ENCODE results near the gene TMEM63A. TPM values are rescaled to one million over a fixed set of nuclear protein-coding genes. Genes with fewer than 3 reads are reported as not detected.
"Not testable (repeated sequence)": the region's sequence is repeated elsewhere in the genome, so short reads cannot be mapped to it uniquely, and the experiment has no call there.

TMEM63A gene
- 100 to 1,000 TPM; 101 to 166 (median 113) TPM for total RNA-seq
- 128 TPM for total RNA-seq (2013)

GRCh38 chr1:225881959-225882693, at the start of gene TMEM63A:
TSS of gene TMEM63A (minus strand) at chr1:225882380. CDS start at chr1:225877580, 4,800 bp downstream.
- Mint-ChIP-seq H3K4me3 (peak within 1 kb of the TSS; percentile 91), H3K36me3 (no peaks in the 10 kb centered on the region), H3K9me3 (no peaks in the 10 kb centered on the region), H3K27ac (peak within 1 kb of the TSS; percentile 72 to 83), H3K4me1 (peaks cover 38 to 57% of the 10 kb centered on the region in 2 donors), H3K27me3 (ENCODE audit: low read depth in 2 of 2) (peaks cover 5 to 9% of the 10 kb centered on the region in 2 donors)
- Histone ChIP-seq H3K27me3 (ENCODE audit: control insufficient read depth, insufficient read depth, low read length) (no peaks in the 10 kb centered on the region), H3K36me3 (ENCODE audit: control insufficient read depth, insufficient read depth, low read length) (peaks cover 7% of the 10 kb centered on the region), H3K4me3 (ENCODE audit: low read length) (peak within 1 kb of the TSS; percentile 99), H3K9me3 (ENCODE audit: control insufficient read depth, insufficient read depth, low read length) (no peaks in the 10 kb centered on the region), H3K4me1 (ENCODE audit: control insufficient read depth, insufficient read depth, low read length) (peaks cover 61% of the 10 kb centered on the region), H3K27ac (ENCODE audit: low read length) (peak within 1 kb of the TSS; percentile 91)
- DNase-seq (peak; percentile 85 to 94), ATAC-seq (peak; percentile 79 to 85 (median 83))
- intact Hi-C loops (cut with micrococcal nuclease) = loop anchor here (1.0 to 2.0 kb wide), 2 partner anchors 15 kb away; no protein-coding TSS in a partner anchor
- TF ChIP-seq CTCF (IDR thresholded peaks at IDR 0.05) = no peak
- WGBS (ENCODE audit: insufficient coverage) = under 1% methylated on average over 64 of the region's 64 CpGs

GRCh38 chr1:225931270-225932136, 49.3 kb upstream of the TMEM63A start:
- no peak overlapping the region for H3K27ac Mint-ChIP-seq
- ATAC-seq = no peak
- TF ChIP-seq CTCF (IDR thresholded peaks at IDR 0.05) = no peak
- H3K27me3 Mint-ChIP-seq (ENCODE audit: low read depth in 2 of 2) = no peaks in the 10 kb centered on the region
- Histone ChIP-seq H3K36me3 (ENCODE audit: control insufficient read depth, insufficient read depth, low read length) (no peaks in the 10 kb centered on the region), H3K4me1 (ENCODE audit: control insufficient read depth, insufficient read depth, low read length) (peaks cover 12% of the 10 kb centered on the region), H3K4me3 (ENCODE audit: low read length) (no peak overlapping the region), H3K27me3 (ENCODE audit: control insufficient read depth, insufficient read depth, low read length) (no peaks in the 10 kb centered on the region), H3K27ac (ENCODE audit: low read length) (no peak overlapping the region), H3K9me3 (ENCODE audit: control insufficient read depth, insufficient read depth, low read length) (no peaks in the 10 kb centered on the region)
- H3K36me3 Mint-ChIP-seq = no peaks in the 10 kb centered on the region
- 93% methylated on average over 5 of the region's 5 CpGs for WGBS (ENCODE audit: insufficient coverage)
- intact Hi-C loops (cut with micrococcal nuclease) = no loop called here
- H3K4me1 Mint-ChIP-seq = peaks cover 17 to 18% of the 10 kb centered on the region in 2 donors
- DNase-seq = no peak
- H3K9me3 Mint-ChIP-seq = no peaks in the 10 kb centered on the region
- H3K4me3 Mint-ChIP-seq = no peak overlapping the region

- no peaks in the 10 kb centered on the region for H3K36me3 ChIP-seq (ENCODE audit: control insufficient read depth, insufficient read depth, low read length)
- Mint-ChIP-seq H3K4me3 (no peak overlapping the region), H3K9me3 (no peaks in the 10 kb centered on the region), H3K4me1 (peaks cover 17 to 18% of the 10 kb centered on the region in 2 donors), H3K27me3 (ENCODE audit: low read depth in 2 of 2) (no peaks in the 10 kb centered on the region), H3K36me3 (no peaks in the 10 kb centered on the region), H3K27ac (no peak overlapping the region)
- H3K27me3 ChIP-seq (ENCODE audit: control insufficient read depth, insufficient read depth, low read length) = no peaks in the 10 kb centered on the region
- 71% methylated on average over 1 of the region's 2 CpGs for WGBS (ENCODE audit: insufficient coverage)
- no peaks in the 10 kb centered on the region for H3K9me3 ChIP-seq (ENCODE audit: control insufficient read depth, insufficient read depth, low read length)
- TF ChIP-seq CTCF (IDR thresholded peaks at IDR 0.05) = no peak
- H3K4me3 ChIP-seq (ENCODE audit: low read length) = no peak overlapping the region
- no peak for DNase-seq
- peaks cover 12% of the 10 kb centered on the region for H3K4me1 ChIP-seq (ENCODE audit: control insufficient read depth, insufficient read depth, low read length)
- no peak for ATAC-seq
- H3K27ac ChIP-seq (ENCODE audit: low read length) = no peak overlapping the region
- intact Hi-C loops (cut with micrococcal nuclease) = no loop called here
These were observed 48.4 kb upstream of the TMEM63A start for GRCh38 chr1:225930566-225930965.

- H3K4me3 Mint-ChIP-seq; H3K9me3 ChIP-seq (ENCODE audit: control insufficient read depth, insufficient read depth, low read length); H3K27me3 Mint-ChIP-seq (ENCODE audit: low read depth in 2 of 2); H3K36me3 Mint-ChIP-seq; DNase-seq; H3K36me3 ChIP-seq (ENCODE audit: control insufficient read depth, insufficient read depth, low read length); H3K4me3 ChIP-seq (ENCODE audit: low read length); intact Hi-C loops (cut with micrococcal nuclease); H3K27me3 ChIP-seq (ENCODE audit: control insufficient read depth, insufficient read depth, low read length); H3K9me3 Mint-ChIP-seq: not testable (repeated sequence)
- Histone ChIP-seq H3K4me1 (ENCODE audit: control insufficient read depth, insufficient read depth, low read length) (peaks cover 20% of the 10 kb centered on the region), H3K27ac (ENCODE audit: low read length) (peak overlapping the region; percentile 12)
- H3K27ac Mint-ChIP-seq = peak overlapping the region; percentile 66 to 82
- ATAC-seq = peak in 2 of 3 donors; percentile 35 to 58
- H3K4me1 Mint-ChIP-seq = peaks cover 17 to 18% of the 10 kb centered on the region in 2 donors
- WGBS (ENCODE audit: insufficient coverage) = no CpG with 5 or more reads among the region's 3 CpGs
These were observed 47.3 kb upstream of the TMEM63A start for GRCh38 chr1:225929462-225929861.

Data from natural killer cell (primary cell).